H9 (cell line): ENCODE data around the gene ACAD10. TPM values are rescaled to one million over a fixed set of nuclear protein-coding genes. Genes with fewer than 3 reads are reported as not detected.
A peak's percentile ranks its signal among the peaks of the same experiment; 100 is the strongest.

Source experiments
- DNase-seq: peaks from one replicate; pipeline ENCODE4 v3.0.0-alpha.2; 2017
- H2AFZ ChIP-seq: one replicate; pipeline ENCODE4 v1.6.1; 2013; ENCODE audit warnings: mild to moderate bottlenecking, low read length, control low read depth, moderate library complexity
- H2AK5ac ChIP-seq: 2 replicates; pipeline ENCODE4 v1.6.1; 2013; ENCODE audit warnings: low read length, control low read depth, mixed read lengths; ENCODE audit not compliant: insufficient read length
- H2BK120ac ChIP-seq: one replicate; pipeline ENCODE4 v1.6.1; 2013; ENCODE audit warnings: low read depth, mild to moderate bottlenecking, low read length, control low read depth, inconsistent platforms; ENCODE audit not compliant: poor library complexity, severe bottlenecking
- H2BK12ac ChIP-seq: 2 replicates; pipeline ENCODE4 v1.6.1; 2013; ENCODE audit warnings: low read length, control low read depth, mixed read lengths, low read depth; ENCODE audit not compliant: insufficient read length
- H2BK15ac ChIP-seq: 2 replicates; pipeline ENCODE4 v1.6.1; 2013; ENCODE audit warnings: low read depth, low read length, control low read depth
- H2BK20ac ChIP-seq: one replicate; pipeline ENCODE4 v1.6.1; 2013; ENCODE audit warnings: low read depth, mild to moderate bottlenecking, low read length, control low read depth, inconsistent platforms; ENCODE audit not compliant: poor library complexity, severe bottlenecking
- H2BK5ac ChIP-seq: 2 replicates; pipeline ENCODE4 v1.6.1; 2013; ENCODE audit warnings: low read length, control low read depth, mixed read lengths; ENCODE audit not compliant: insufficient read length
- H3K14ac ChIP-seq: 2 replicates; pipeline ENCODE4 v1.6.1; 2013; ENCODE audit warnings: low read length, control low read depth; ENCODE audit not compliant: insufficient read depth
- H3K18ac ChIP-seq: 2 replicates; pipeline ENCODE4 v1.6.1; 2013; ENCODE audit warnings: low read depth, mild to moderate bottlenecking, mixed read lengths, low read length, control low read depth; ENCODE audit not compliant: insufficient read length
- H3K23ac ChIP-seq: 2 replicates; pipeline ENCODE4 v1.6.1; 2013; ENCODE audit warnings: low read length, control low read depth, mixed read lengths, low read depth; ENCODE audit not compliant: insufficient read length
- H3K23me2 ChIP-seq: 2 replicates; pipeline ENCODE4 v1.6.1; 2013; ENCODE audit warnings: low read depth, mild to moderate bottlenecking, mixed read lengths, low read length, control low read depth; ENCODE audit not compliant: insufficient read length, poor library complexity, severe bottlenecking
- H3K27ac ChIP-seq: 2 replicates; pipeline ENCODE4 v1.5.1; 2013; ENCODE audit warnings: low read length, control low read depth, mixed read lengths, low read depth; ENCODE audit not compliant: insufficient read length
- H3K27me3 ChIP-seq: 2 replicates; pipeline ENCODE4 v1.6.1; 2013; ENCODE audit warnings: low read length, control low read depth, inconsistent platforms; ENCODE audit not compliant: insufficient read depth
- H3K4ac ChIP-seq: 2 replicates; pipeline ENCODE4 v1.6.1; 2013; ENCODE audit warnings: low read depth, mild to moderate bottlenecking, control low read depth, inconsistent platforms, low read length, moderate library complexity
- H3K4me1 ChIP-seq: 2 replicates; pipeline ENCODE4 v1.6.1; 2013; ENCODE audit warnings: low read length, control low read depth, inconsistent platforms; ENCODE audit not compliant: insufficient read depth
- H3K4me2 ChIP-seq: 2 replicates; pipeline ENCODE4 v1.6.1; 2013; ENCODE audit warnings: low read length, control low read depth, mixed read lengths; ENCODE audit not compliant: insufficient read length, insufficient read depth
- H3K56ac ChIP-seq: 2 replicates; pipeline ENCODE4 v1.6.1; 2013; ENCODE audit warnings: low read depth, mild to moderate bottlenecking, mixed read lengths, low read length, control low read depth; ENCODE audit not compliant: insufficient read length
- H3K79me1 ChIP-seq: 2 replicates; pipeline ENCODE4 v1.6.1; 2013; ENCODE audit warnings: low read depth, mild to moderate bottlenecking, moderate library complexity, low read length, control low read depth, inconsistent platforms; ENCODE audit not compliant: insufficient read depth, poor library complexity, severe bottlenecking
- H3K79me2 ChIP-seq: 2 replicates; pipeline ENCODE4 v1.6.1; 2013; ENCODE audit warnings: low read length, control low read depth, inconsistent platforms; ENCODE audit not compliant: insufficient read depth
- H3K9ac ChIP-seq: 2 replicates; pipeline ENCODE4 v1.6.1; 2013; ENCODE audit warnings: low read length, control low read depth, mixed read lengths; ENCODE audit not compliant: insufficient read length; ENCODE audit errors: extremely low read depth
- H3K9me3 ChIP-seq: one replicate; pipeline ENCODE4 v1.6.1; 2013; ENCODE audit warnings: low read depth, low read length, inconsistent platforms; ENCODE audit not compliant: control insufficient read depth
- H3T11ph ChIP-seq: one replicate; pipeline ENCODE4 v1.6.1; 2013; ENCODE audit warnings: mild to moderate bottlenecking, low read length, control low read depth, inconsistent platforms
- H4K20me1 ChIP-seq: one replicate; pipeline ENCODE4 v1.6.1; 2013; ENCODE audit not compliant: control insufficient read depth, insufficient read length, insufficient read depth
- H4K5ac ChIP-seq: 2 replicates; pipeline ENCODE4 v1.6.1; 2013; ENCODE audit warnings: low read depth, mild to moderate bottlenecking, mixed read lengths, low read length, control low read depth; ENCODE audit not compliant: insufficient read length
- H4K8ac ChIP-seq: replicated peaks from 2 replicates; pipeline ENCODE4 v1.6.1; 2013; ENCODE audit warnings: low read length, control low read depth, mixed read lengths, low read depth; ENCODE audit not compliant: insufficient read length
- H4K91ac ChIP-seq: 2 replicates; pipeline ENCODE4 v1.6.1; 2013; ENCODE audit warnings: low read depth, mild to moderate bottlenecking, moderate library complexity, mixed read lengths, low read length, control low read depth; ENCODE audit not compliant: insufficient read length
- H3K27ac Mint-ChIP-seq, 3 experiments: 2 replicates in 2 of 3; 3 replicates in 1 of 3; pipeline ENCODE4 v1.8.0; 2020 to 2021; ENCODE audit warnings: mixed read lengths in 3 of 3, mild to moderate bottlenecking in 1 of 3, moderate library complexity in 1 of 3
- H3K27me3 Mint-ChIP-seq: 2 replicates; pipeline ENCODE4 v1.8.0; 2021; ENCODE audit warnings: low read depth, mild to moderate bottlenecking, moderate library complexity, mixed read lengths
- H3K36me3 Mint-ChIP-seq, 3 experiments: 2 replicates in 2 of 3; 3 replicates in 1 of 3; pipeline ENCODE4 v1.8.0; 2020 to 2021; ENCODE audit warnings: low read depth in 3 of 3, mixed read lengths in 3 of 3; ENCODE audit not compliant: insufficient read depth in 1 of 3
- H3K4me1 Mint-ChIP-seq, 2 experiments: 2 replicates each; pipeline ENCODE4 v1.8.0; 2020; ENCODE audit warnings: mixed read lengths in 2 of 2
- H3K4me3 Mint-ChIP-seq, 2 experiments: 2 replicates in 1 of 2; 3 replicates in 1 of 2; pipeline ENCODE4 v1.8.0; 2020 to 2021; ENCODE audit warnings: mild to moderate bottlenecking in 2 of 2, mixed read lengths in 2 of 2, moderate library complexity in 1 of 2
- H3K9me3 Mint-ChIP-seq, 2 experiments: 2 replicates in 1 of 2; 3 replicates in 1 of 2; pipeline ENCODE4 v1.8.0; 2020; ENCODE audit warnings: mild to moderate bottlenecking in 2 of 2, mixed read lengths in 2 of 2, moderate library complexity in 1 of 2
- WGBS: extraction: QIAGEN DNeasy Blood & Tissue Kit; methylation state at CpG from one replicate; pipeline ENCODE4 v1.1.7; 2013; ENCODE audit warnings: missing lambda C conversion rate, low lambda C conversion rate, mixed read lengths; ENCODE audit not compliant: insufficient read length; ENCODE audit errors: extremely low coverage; 5-methylcytosine and 5-hydroxymethylcytosine counted together
- total RNA-seq: library from RNA; stranded (reverse); gene quantifications from 2 replicates; pipeline ENCODE4 v1.2.1, GENCODE V29; 2021
- TF ChIP-seq, protein P1 (sequence below): fragments of 200-600 bp; sonication (generic); conservative IDR thresholded peaks from 3 replicates; pipeline ENCODE4 v1.8.0; 2021; ENCODE audit warnings: antibody characterized with exemption, mild to moderate bottlenecking

Gene ACAD10
- total RNA-seq, 1 experiment from 2014 or later, result 25.7 TPM

DNA sequence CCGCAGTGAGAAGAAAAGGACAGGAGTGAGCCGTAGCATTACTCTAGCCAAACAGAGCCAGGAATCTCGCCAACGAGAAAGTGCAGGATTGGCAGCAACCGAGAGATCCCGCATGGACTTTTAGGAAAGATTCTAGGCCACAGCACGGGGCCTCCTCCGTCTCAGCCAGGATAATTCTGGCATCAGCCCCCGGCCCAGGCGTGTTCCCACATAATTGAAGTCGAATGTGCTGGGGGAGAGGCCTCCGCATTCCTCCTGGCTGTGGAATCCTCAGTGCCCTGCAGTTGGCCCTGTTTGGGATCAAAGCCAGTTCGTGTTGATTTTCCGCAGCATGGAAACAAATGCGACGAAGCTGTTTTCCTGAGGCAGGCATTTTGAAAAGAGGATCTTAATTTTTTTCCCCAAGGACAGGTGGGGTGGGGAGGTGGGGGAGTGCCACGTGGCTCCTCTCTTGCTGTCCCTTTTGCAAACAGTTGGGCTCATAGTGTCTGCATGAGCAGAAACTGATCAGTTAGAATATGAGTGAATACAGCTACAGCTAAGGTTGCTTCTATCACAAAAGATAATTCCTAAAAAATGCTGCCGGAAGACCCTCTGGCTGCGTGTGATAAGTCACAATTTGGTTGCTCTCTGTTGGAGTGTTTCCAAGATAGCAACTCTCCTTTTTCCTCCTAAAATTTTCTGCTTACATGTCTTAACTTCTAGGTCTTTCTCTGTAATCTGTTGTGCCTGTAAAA is 49.5 kb upstream of the ACAD10 start:
- H3K4ac ChIP-seq, result no peak overlapping the region; the same call in 1 of the 2 replicates
- H2BK20ac ChIP-seq, result no peak overlapping the region
- Mint-ChIP-seq H3K4me3 (peak overlapping the region; percentile 6 to 56; a peak in 3 of 5 replicates), H3K9me3 (no peaks in the 10 kb centered on the region), H3K36me3 (no peaks in the 10 kb centered on the region), H3K4me1 (peaks cover 20 to 27% of the 10 kb centered on the region in 2 experiments), H3K27me3 (peaks cover 1% of the 10 kb centered on the region; the same call in 1 of the 2 replicates), H3K27ac (peak overlapping the region; percentile 87 to 98 (median 92))
- H4K5ac ChIP-seq, result no peak overlapping the region
- no peak overlapping the region for H4K91ac ChIP-seq
- H4K8ac ChIP-seq, result no peak overlapping the region
- H3K27me3 ChIP-seq, result no peaks in the 10 kb centered on the region
- no peaks in the 10 kb centered on the region for H3K9me3 ChIP-seq
- no peak overlapping the region for H3K4me2 ChIP-seq
- no peak overlapping the region for H2AK5ac ChIP-seq
- H3K56ac ChIP-seq, result no peak overlapping the region
- peak overlapping the region; percentile 22 for H3T11ph ChIP-seq
- no peak overlapping the region for H2BK12ac ChIP-seq
- no peak overlapping the region for H2BK15ac ChIP-seq
- H4K20me1 ChIP-seq, result no peaks in the 10 kb centered on the region
- peak overlapping the region; percentile 36 for H3K9ac ChIP-seq
- H3K79me1 ChIP-seq, result no peaks in the 10 kb centered on the region
- peaks cover 5% of the 10 kb centered on the region for H3K4me1 ChIP-seq
- peak overlapping the region; percentile 49 for H3K14ac ChIP-seq
- H3K27ac ChIP-seq, result no peak overlapping the region
- DNase-seq, result peak; percentile 75
- peak overlapping the region; percentile 41 for H3K18ac ChIP-seq
- H2BK120ac ChIP-seq, result no peak overlapping the region
- no CpG with 5 or more reads among the region's 19 CpGs for WGBS
- no peak overlapping the region for H2BK5ac ChIP-seq
- H3K79me2 ChIP-seq, result no peaks in the 10 kb centered on the region
- H2AFZ ChIP-seq, result no peak overlapping the region
- H3K23me2 ChIP-seq, result no peaks in the 10 kb centered on the region
- H3K23ac ChIP-seq, result no peak overlapping the region
- TF ChIP-seq, protein P1, sequence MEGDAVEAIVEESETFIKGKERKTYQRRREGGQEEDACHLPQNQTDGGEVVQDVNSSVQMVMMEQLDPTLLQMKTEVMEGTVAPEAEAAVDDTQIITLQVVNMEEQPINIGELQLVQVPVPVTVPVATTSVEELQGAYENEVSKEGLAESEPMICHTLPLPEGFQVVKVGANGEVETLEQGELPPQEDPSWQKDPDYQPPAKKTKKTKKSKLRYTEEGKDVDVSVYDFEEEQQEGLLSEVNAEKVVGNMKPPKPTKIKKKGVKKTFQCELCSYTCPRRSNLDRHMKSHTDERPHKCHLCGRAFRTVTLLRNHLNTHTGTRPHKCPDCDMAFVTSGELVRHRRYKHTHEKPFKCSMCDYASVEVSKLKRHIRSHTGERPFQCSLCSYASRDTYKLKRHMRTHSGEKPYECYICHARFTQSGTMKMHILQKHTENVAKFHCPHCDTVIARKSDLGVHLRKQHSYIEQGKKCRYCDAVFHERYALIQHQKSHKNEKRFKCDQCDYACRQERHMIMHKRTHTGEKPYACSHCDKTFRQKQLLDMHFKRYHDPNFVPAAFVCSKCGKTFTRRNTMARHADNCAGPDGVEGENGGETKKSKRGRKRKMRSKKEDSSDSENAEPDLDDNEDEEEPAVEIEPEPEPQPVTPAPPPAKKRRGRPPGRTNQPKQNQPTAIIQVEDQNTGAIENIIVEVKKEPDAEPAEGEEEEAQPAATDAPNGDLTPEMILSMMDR, result no peak
